IMR-90 (cell line): ENCODE measurements around the gene SPAG8. TPM values are rescaled to one million over a fixed set of nuclear protein-coding genes. Genes with fewer than 3 reads are reported as not detected.

Experiments used
- ATAC-seq: fragments of 200-7000 bp; cut with Tn5 transposase; 2 replicates; pipeline ENCODE4 v1.9.1; 2020; ENCODE audit warnings: low read depth, mild to moderate bottlenecking, moderate library complexity
- BruUV-seq: library from RNA; stranded (reverse); fragments of 400-500 nt; replicated peaks from 2 replicates; lab custom pipeline; 2021; lab: Mats Ljungman, UMichigan
- CTCF ChIA-PET: fragments of 300-600 bp; formaldehyde crosslinking; extraction: SDS; loops from one replicate; lab custom pipeline; 2021; ENCODE audit warnings: antibody characterized with exemption; lab: Yijun Ruan, JAX
- POLR2A ChIA-PET: fragments of 300-600 bp; sonication (Branson Sonifier 250); formaldehyde crosslinking; loops from one replicate; lab custom pipeline; 2022; ENCODE audit warnings: antibody characterized with exemption; ENCODE audit not compliant: unreplicated experiment; lab: Charles Lee
- DNase-seq: peaks from one replicate; pipeline ENCODE4 v3.0.0; 2013
- H2AFZ ChIP-seq: replicated peaks from 2 replicates; pipeline ENCODE3; 2013; ENCODE audit warnings: low read length, mild to moderate bottlenecking; ENCODE audit not compliant: poor library complexity
- H2AK5ac ChIP-seq: 2 replicates; pipeline ENCODE4 v1.6.1; 2013; ENCODE audit warnings: low read depth, low read length, inconsistent platforms
- H2AK9ac ChIP-seq: replicated peaks from 2 replicates; pipeline ENCODE3; 2013; ENCODE audit warnings: mild to moderate bottlenecking, low read depth, low read length, moderate library complexity; ENCODE audit not compliant: poor library complexity
- H2BK120ac ChIP-seq: 2 replicates; pipeline ENCODE4 v1.6.1; 2013; ENCODE audit warnings: low read depth, low read length, inconsistent platforms
- H2BK15ac ChIP-seq: 3 replicates; pipeline ENCODE4 v1.6.1; 2013; ENCODE audit warnings: low read depth, low read length, inconsistent platforms
- H2BK20ac ChIP-seq: 2 replicates; pipeline ENCODE4 v1.6.1; 2013; ENCODE audit warnings: low read depth, mild to moderate bottlenecking, inconsistent platforms, low read length, moderate library complexity
- H2BK5ac ChIP-seq: 2 replicates; pipeline ENCODE4 v1.6.1; 2013; ENCODE audit warnings: mild to moderate bottlenecking, low read depth, low read length, inconsistent platforms; ENCODE audit not compliant: poor library complexity, severe bottlenecking
- H3K14ac ChIP-seq: replicated peaks from 2 replicates; pipeline ENCODE4 v1.6.1; 2013; ENCODE audit warnings: low read depth, low read length, inconsistent platforms
- H3K18ac ChIP-seq: 2 replicates; pipeline ENCODE4 v1.6.1; 2013; ENCODE audit warnings: low read depth, low read length, control low read depth
- H3K23ac ChIP-seq: 2 replicates; pipeline ENCODE4 v1.6.1; 2013; ENCODE audit warnings: low read depth, low read length, inconsistent platforms
- H3K27ac ChIP-seq: 2 replicates; pipeline ENCODE4 v1.5.1; 2013; ENCODE audit warnings: mild to moderate bottlenecking, control low read depth, low read length; ENCODE audit not compliant: insufficient read depth
- H3K27me3 ChIP-seq: 2 replicates; pipeline ENCODE4 v1.6.1; 2013; ENCODE audit warnings: low read length; ENCODE audit not compliant: control insufficient read depth, insufficient read depth
- H3K36me3 ChIP-seq: 2 replicates; pipeline ENCODE4 v1.6.1; 2013; ENCODE audit warnings: low read length, mixed read lengths; ENCODE audit not compliant: control insufficient read depth, insufficient read depth
- H3K4ac ChIP-seq: 2 replicates; pipeline ENCODE4 v1.6.1; 2013; ENCODE audit warnings: low read depth, low read length, inconsistent platforms
- H3K4me1 ChIP-seq: 2 replicates; pipeline ENCODE4 v1.6.1; 2013; ENCODE audit warnings: low read length, mixed read lengths; ENCODE audit not compliant: control insufficient read depth, insufficient read depth
- H3K4me2 ChIP-seq: 2 replicates; pipeline ENCODE4 v1.6.1; 2013; ENCODE audit warnings: low read depth, mild to moderate bottlenecking, control low read depth, low read length, moderate library complexity
- H3K4me3 ChIP-seq: 2 replicates; pipeline ENCODE4 v1.5.1; 2013; ENCODE audit warnings: low read depth, mild to moderate bottlenecking, control low read depth, low read length, moderate library complexity; ENCODE audit not compliant: insufficient read depth
- H3K56ac ChIP-seq: 2 replicates; pipeline ENCODE4 v1.6.1; 2013; ENCODE audit warnings: low read length, inconsistent platforms; ENCODE audit not compliant: insufficient read depth; ENCODE audit errors: extremely low read depth
- H3K79me1 ChIP-seq, 2 experiments: 2 replicates each; pipeline ENCODE4 v1.6.1; 2013; ENCODE audit warnings: low read length in 2 of 2, inconsistent platforms in 1 of 2, low read depth in 1 of 2
- H3K9ac ChIP-seq: 2 replicates; pipeline ENCODE4 v1.6.1; 2013; ENCODE audit warnings: low read depth, low read length, control low read depth
- H3K9me1 ChIP-seq: 2 replicates; pipeline ENCODE4 v1.6.1; 2013; ENCODE audit warnings: low read length, inconsistent platforms; ENCODE audit not compliant: insufficient read depth
- H3K9me3 ChIP-seq: 2 replicates; pipeline ENCODE4 v1.6.1; 2013; ENCODE audit warnings: low read length; ENCODE audit not compliant: control insufficient read depth, insufficient read depth
- H4K20me1 ChIP-seq: 2 replicates; pipeline ENCODE4 v1.6.1; 2013; ENCODE audit warnings: low read length, inconsistent platforms; ENCODE audit not compliant: insufficient read depth
- H4K5ac ChIP-seq: 2 replicates; pipeline ENCODE4 v1.6.1; 2013; ENCODE audit warnings: mild to moderate bottlenecking, low read depth, low read length, control low read depth
- H4K8ac ChIP-seq, 2 experiments: 2 replicates each; pipeline ENCODE4 v1.6.1; 2013; ENCODE audit warnings: low read depth in 2 of 2, low read length in 2 of 2, control low read depth in 1 of 2, inconsistent platforms in 1 of 2
- H4K91ac ChIP-seq: 2 replicates; pipeline ENCODE4 v1.6.1; 2013; ENCODE audit warnings: low read depth, low read length, inconsistent platforms; ENCODE audit not compliant: insufficient read depth
- BHLHE40 ChIP-seq: fragments of 150-350 bp; IDR thresholded peaks from 2 replicates; pipeline ENCODE4 v1.6.1; 2016; ENCODE audit warnings: mild to moderate bottlenecking, low read depth, low read length
- CEBPB ChIP-seq: IDR thresholded peaks from 2 replicates; pipeline ENCODE4 v1.6.1; 2012; ENCODE audit warnings: low read depth, low read length, improper control_type of control experiment
- MAFK ChIP-seq: IDR thresholded peaks from 2 replicates; pipeline ENCODE4 v1.6.1; 2012; ENCODE audit warnings: low read depth, low read length, improper control_type of control experiment
- MAZ ChIP-seq: IDR thresholded peaks from 2 replicates; pipeline ENCODE4 v1.6.1; 2012; ENCODE audit warnings: low read depth, mild to moderate bottlenecking, low read length, improper control_type of control experiment, moderate library complexity, borderline replicate concordance
- MXI1 ChIP-seq: IDR thresholded peaks from 2 replicates; pipeline ENCODE4 v1.6.1; 2012; ENCODE audit warnings: low read depth, mild to moderate bottlenecking, low read length, moderate library complexity, borderline replicate concordance
- RAD21 ChIP-seq: IDR thresholded peaks from 2 replicates; pipeline ENCODE4 v1.6.1; 2012; ENCODE audit warnings: low read length, improper control_type of control experiment
- RCOR1 ChIP-seq: IDR thresholded peaks from 2 replicates; pipeline ENCODE4 v1.6.1; 2012; ENCODE audit warnings: mild to moderate bottlenecking, low read length, improper control_type of control experiment; ENCODE audit not compliant: insufficient replicate concordance
- RFX5 ChIP-seq: IDR thresholded peaks from 2 replicates; pipeline ENCODE4 v1.8.0; 2012; ENCODE audit warnings: low read depth, mild to moderate bottlenecking, low read length, moderate library complexity
- SMC3 ChIP-seq: fragments of 150-350 bp; IDR thresholded peaks from 2 replicates; pipeline ENCODE4 v1.6.1; 2016; ENCODE audit warnings: low read depth, mild to moderate bottlenecking, antibody characterized with exemption, low read length, moderate library complexity
- whole genome bisulfite sequencing, 2 experiments: methylation state at CpG; one replicate each; pipeline versions ENCODE4 v1.1.5 to v1.1.7; 2013; ENCODE audit warnings: missing lambda C conversion rate in 2 of 2; ENCODE audit not compliant: insufficient read length in 1 of 2; ENCODE audit errors: extremely low coverage in 2 of 2; 5-methylcytosine and 5-hydroxymethylcytosine counted together
- dilution Hi-C: fragments of 300-500 bp; cut with HindIII; formaldehyde crosslinking; loops from one replicate; pipeline ENCODE4 v1.14.3; 2018; ENCODE audit warnings: low sequenced_read_pairs; ENCODE audit not compliant: unreplicated experiment
- in situ Hi-C: fragments of 300-500 bp; cut with MboI; formaldehyde crosslinking; loops from 3 replicates; pipeline ENCODE4 v1.14.3; 2019; ENCODE audit warnings: low sequenced_read_pairs, inconsistent platforms, mixed read lengths
- intact Hi-C: fragments of 100-400 bp; cut with micrococcal nuclease; formaldehyde crosslinking; loops from 2 replicates; pipeline ENCODE4 v1.10.0; 2022
- polyA plus RNA-seq, 3 experiments: library from polyadenylated mRNA; depleted of rRNA; stranded (reverse); fragments of >200 nt; gene quantifications; 2 replicates each; pipeline ENCODE4 v1.2.3, GENCODE V29; 2012; ENCODE audit warnings: low replicate concordance in 1 of 3
- total RNA-seq: library from RNA; depleted of rRNA; stranded (reverse); fragments of >200 nt; gene quantifications from 2 replicates; pipeline ENCODE4 v1.2.3, GENCODE V29; 2012

SPAG8 gene
- total and polyA plus RNA-seq, 2 of the 4 experiments (the other 2 are of a cell fraction): 0.72 to 0.84 TPM

GRCh38 chr9:35810122-35810521 is 1.9 kb downstream of the SPAG8 start:
- no peak overlapping the region for H2BK120ac ChIP-seq
- H4K8ac ChIP-seq: no peak overlapping the region
- no TSS peak for BruUV-seq
- H4K5ac ChIP-seq: no peak overlapping the region
- no peak overlapping the region for H3K9ac ChIP-seq
- no peak overlapping the region for H3K23ac ChIP-seq
- no peak overlapping the region for H3K4me3 ChIP-seq
- peaks cover under 1% of the 10 kb centered on the region for H4K20me1 ChIP-seq
- H3K9me1 ChIP-seq: peaks cover 6% of the 10 kb centered on the region; the same call in 1 of the 2 replicates
- no peak overlapping the region for H2BK5ac ChIP-seq
- WGBS, 2 experiments: no CpG with 5 or more reads among the region's 7 CpGs
- no peak overlapping the region for H2BK15ac ChIP-seq
- intact Hi-C loops: loop anchor here (10.0 kb wide), 1 partner anchor 155 kb away; the partner anchor contains the start of genes CCDC107, RMRP and SIT1
- POLR2A ChIA-PET: no interaction called here
- H3K18ac ChIP-seq: no peak overlapping the region
- no peak for ATAC-seq
- CTCF ChIA-PET: no interaction called here
- no peak overlapping the region for H3K27ac ChIP-seq
- peaks cover 10 to 21% of the 10 kb centered on the region in 2 experiments; a peak in 3 of 4 replicates for H3K79me1 ChIP-seq
- H3K9me3 ChIP-seq: no peaks in the 10 kb centered on the region
- no peaks in the 10 kb centered on the region for H3K27me3 ChIP-seq
- no peaks in the 10 kb centered on the region; the same call in 1 of the 2 replicates for H3K4me1 ChIP-seq
- peaks cover 29% of the 10 kb centered on the region for H3K36me3 ChIP-seq
- in situ Hi-C loops: no loop called here
- no peak overlapping the region for H3K4ac ChIP-seq
- H3K14ac ChIP-seq: no peak overlapping the region
- TF ChIP-seq MXI1 (no peak), MAZ (no peak), RAD21 (no peak), BHLHE40 (no peak), RCOR1 (no peak), RFX5 (no peak), MAFK (no peak), SMC3 (no peak), CEBPB (no peak)
- no peak overlapping the region for H2BK20ac ChIP-seq
- H2AK5ac ChIP-seq: no peak overlapping the region
- H2AK9ac ChIP-seq: no peak overlapping the region
- no peak overlapping the region for H3K56ac ChIP-seq
- dilution Hi-C loops: no loop called here
- H4K91ac ChIP-seq: no peak overlapping the region
- DNase-seq: no peak
- no peak overlapping the region for H3K4me2 ChIP-seq
- H2AFZ ChIP-seq: no peak overlapping the region
